ENCODE results near the gene M1AP. TPM values are rescaled to one million over a fixed set of nuclear protein-coding genes. Genes with fewer than 3 reads are reported as not detected.

The M1AP gene
- total RNA-seq, 1 experiment from 2014 or later, result not detected

GRCh38 chr2:74556831-74557370 is 91.2 kb downstream of the M1AP start:
- Histone ChIP-seq H3K4me1 (ENCODE audit: control insufficient read depth, insufficient read depth, low read length) (peaks cover 11% of the 10 kb centered on the region; the same call in 1 of the 2 replicates), H3K9me3 (ENCODE audit: control insufficient read depth, insufficient read depth, low read depth, low read length) (no peaks in the 10 kb centered on the region), H3K27me3 (ENCODE audit: control insufficient read depth, insufficient read depth, low read length) (no peaks in the 10 kb centered on the region), H3K27ac (ENCODE audit: low read length) (no peak overlapping the region), H3K4me3 (ENCODE audit: low read depth in 2 of 2, low read length in 2 of 2) (no peak overlapping the region), H3K36me3 (ENCODE audit: control insufficient read depth, insufficient read depth, low read length) (no peaks in the 10 kb centered on the region)
- intact Hi-C loops (cut with micrococcal nuclease; ENCODE audit: unreplicated experiment), result no loop called here
- ChIA-PET CTCF (no interaction called here), POLR2A (no interaction called here)
- DNase-seq (ENCODE audit: low read depth, low spot score), result no peak
- BruUV-seq (replicated peaks), result no TSS peak
- ATAC-seq, result no peak
- in situ Hi-C loops (cut with HindIII; ENCODE audit: low pct_unique_long_range_greater_than_20kb, low sequenced_read_pairs), result no loop called here
- TF ChIP-seq CTCF (IDR thresholded peaks at IDR 0.05), result no peak
- TF ChIP-seq, protein P1, sequence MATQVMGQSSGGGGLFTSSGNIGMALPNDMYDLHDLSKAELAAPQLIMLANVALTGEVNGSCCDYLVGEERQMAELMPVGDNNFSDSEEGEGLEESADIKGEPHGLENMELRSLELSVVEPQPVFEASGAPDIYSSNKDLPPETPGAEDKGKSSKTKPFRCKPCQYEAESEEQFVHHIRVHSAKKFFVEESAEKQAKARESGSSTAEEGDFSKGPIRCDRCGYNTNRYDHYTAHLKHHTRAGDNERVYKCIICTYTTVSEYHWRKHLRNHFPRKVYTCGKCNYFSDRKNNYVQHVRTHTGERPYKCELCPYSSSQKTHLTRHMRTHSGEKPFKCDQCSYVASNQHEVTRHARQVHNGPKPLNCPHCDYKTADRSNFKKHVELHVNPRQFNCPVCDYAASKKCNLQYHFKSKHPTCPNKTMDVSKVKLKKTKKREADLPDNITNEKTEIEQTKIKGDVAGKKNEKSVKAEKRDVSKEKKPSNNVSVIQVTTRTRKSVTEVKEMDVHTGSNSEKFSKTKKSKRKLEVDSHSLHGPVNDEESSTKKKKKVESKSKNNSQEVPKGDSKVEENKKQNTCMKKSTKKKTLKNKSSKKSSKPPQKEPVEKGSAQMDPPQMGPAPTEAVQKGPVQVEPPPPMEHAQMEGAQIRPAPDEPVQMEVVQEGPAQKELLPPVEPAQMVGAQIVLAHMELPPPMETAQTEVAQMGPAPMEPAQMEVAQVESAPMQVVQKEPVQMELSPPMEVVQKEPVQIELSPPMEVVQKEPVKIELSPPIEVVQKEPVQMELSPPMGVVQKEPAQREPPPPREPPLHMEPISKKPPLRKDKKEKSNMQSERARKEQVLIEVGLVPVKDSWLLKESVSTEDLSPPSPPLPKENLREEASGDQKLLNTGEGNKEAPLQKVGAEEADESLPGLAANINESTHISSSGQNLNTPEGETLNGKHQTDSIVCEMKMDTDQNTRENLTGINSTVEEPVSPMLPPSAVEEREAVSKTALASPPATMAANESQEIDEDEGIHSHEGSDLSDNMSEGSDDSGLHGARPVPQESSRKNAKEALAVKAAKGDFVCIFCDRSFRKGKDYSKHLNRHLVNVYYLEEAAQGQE (IDR thresholded peaks at IDR 0.05; ENCODE audit: insufficient read depth in 1 of 2, low read depth in 2 of 2, low read length in 1 of 2), result no peak
- TF ChIP-seq SIN3A (IDR thresholded peaks at IDR 0.05; ENCODE audit: borderline replicate concordance, insufficient read depth, low read depth, low read length), result no peak
- TF ChIP-seq TCF7L2 (IDR thresholded peaks at IDR 0.05; ENCODE audit: low read depth, low read length), result no peak
- TF ChIP-seq POLR2AphosphoS5 (IDR thresholded peaks at IDR 0.05; ENCODE audit: low read depth, low read length), result no peak

DNA sequence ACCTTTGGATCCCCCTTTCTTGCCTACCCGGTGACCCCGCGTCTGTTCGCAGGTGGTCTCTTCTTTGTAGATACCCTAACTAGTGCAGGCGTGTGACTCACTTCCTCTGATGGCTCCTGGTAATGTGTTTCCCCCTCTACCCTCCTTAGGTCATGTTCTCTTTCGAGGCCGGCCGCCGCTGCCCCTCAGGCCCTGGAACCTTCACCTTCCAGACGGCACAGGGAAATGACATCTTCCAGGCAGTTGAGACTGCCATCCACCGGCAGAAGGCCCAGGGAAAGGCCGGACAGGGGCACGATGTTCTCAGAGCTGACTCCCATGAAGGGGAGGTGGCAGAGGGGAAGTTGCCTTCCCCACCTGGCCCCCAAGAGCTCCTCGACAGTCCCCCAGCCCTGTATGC is 92.0 kb downstream of the M1AP start:
- H3K27me3 ChIP-seq (ENCODE audit: control insufficient read depth, insufficient read depth, low read length), result no peaks in the 10 kb centered on the region
- peaks cover 11% of the 10 kb centered on the region; the same call in 1 of the 2 replicates for H3K4me1 ChIP-seq (ENCODE audit: control insufficient read depth, insufficient read depth, low read length)
- CTCF ChIA-PET, result no interaction called here
- intact Hi-C loops (cut with micrococcal nuclease; ENCODE audit: unreplicated experiment) (no loop called here), in situ Hi-C loops (cut with HindIII; ENCODE audit: low pct_unique_long_range_greater_than_20kb, low sequenced_read_pairs) (no loop called here)
- POLR2A ChIA-PET, result no interaction called here
- no peak for ATAC-seq
- H3K27ac ChIP-seq (ENCODE audit: low read length), result no peak overlapping the region
- H3K9me3 ChIP-seq (ENCODE audit: control insufficient read depth, insufficient read depth, low read depth, low read length), result no peaks in the 10 kb centered on the region
- TF ChIP-seq, protein P1 (IDR thresholded peaks at IDR 0.05; ENCODE audit: insufficient read depth in 1 of 2, low read depth in 2 of 2, low read length in 1 of 2), result no peak
- TF ChIP-seq CTCF (IDR thresholded peaks at IDR 0.05) (no peak), TCF7L2 (IDR thresholded peaks at IDR 0.05; ENCODE audit: low read depth, low read length) (no peak), POLR2AphosphoS5 (IDR thresholded peaks at IDR 0.05; ENCODE audit: low read depth, low read length) (no peak), SIN3A (IDR thresholded peaks at IDR 0.05; ENCODE audit: borderline replicate concordance, insufficient read depth, low read depth, low read length) (no peak)
- DNase-seq (ENCODE audit: low read depth, low spot score), result no peak
- H3K36me3 ChIP-seq (ENCODE audit: control insufficient read depth, insufficient read depth, low read length), result no peaks in the 10 kb centered on the region
- no peak overlapping the region for H3K4me3 ChIP-seq (ENCODE audit: low read depth in 2 of 2, low read length in 2 of 2)
- BruUV-seq (replicated peaks), result no TSS peak

Data from Panc1 (cell line).